HepG2 (cell line): ENCODE results near the gene RASGRP2. TPM values are rescaled to one million over a fixed set of nuclear protein-coding genes. Genes with fewer than 3 reads are reported as not detected.

ENCODE experiments used
- ATAC-seq: fragments of 200-7000 bp; cut with Tn5 transposase; 3 replicates; pipeline ENCODE4 v1.9.1; 2020; ENCODE audit warnings: mild to moderate bottlenecking, moderate library complexity
- BruUV-seq: library from RNA; stranded (reverse); fragments of 400-500 nt; replicated peaks from 2 replicates; lab custom pipeline; 2021; lab: Mats Ljungman, UMichigan
- CTCF ChIA-PET: fragments of 300-600 bp; formaldehyde crosslinking; extraction: SDS; loops from one replicate; lab custom pipeline; 2021; ENCODE audit warnings: low total read pairs, inconsistent platforms, low intra/inter-chr PET ratio; lab: Yijun Ruan, JAX
- POLR2A ChIA-PET: fragments of 350-600 bp; sonication (Branson Sonifier 250); formaldehyde crosslinking; loops from one replicate; lab custom pipeline; 2020; ENCODE audit warnings: antibody characterized with exemption, inconsistent platforms; lab: Yijun Ruan, JAX
- DNase-seq: peaks from one replicate; pipeline ENCODE4 v3.0.0-alpha.2; 2015; ENCODE audit warnings: low spot score
- FAIRE-seq: peaks from 3 replicates; lab custom pipeline; 2011; peaks lifted over from hg19 to GRCh38; lab: Jason Lieb, UNC
- H2AFZ ChIP-seq: one replicate; pipeline ENCODE4 v1.6.1; 2011; ENCODE audit warnings: low read length, inconsistent platforms
- H3K27ac ChIP-seq: fragments of 300-600 bp; 3 replicates; pipeline ENCODE4 v1.8.0; 2011; ENCODE audit warnings: mixed run types, mild to moderate bottlenecking, mixed read lengths, low read length, inconsistent platforms; ENCODE audit not compliant: insufficient read depth; ENCODE audit errors: extremely low read length
- H3K27me3 ChIP-seq, 2 experiments: fragments of 200-600 bp in 1 of 2; 2 replicates in 1 of 2; 3 replicates in 1 of 2; pipeline versions ENCODE4 v1.6.0 to v1.8.0; 2011; ENCODE audit warnings: low read length in 2 of 2, mild to moderate bottlenecking in 2 of 2, moderate library complexity in 2 of 2, inconsistent platforms in 1 of 2; ENCODE audit not compliant: insufficient read depth in 2 of 2, control insufficient read depth in 1 of 2
- H3K36me3 ChIP-seq, 2 experiments: fragments of 200-600 bp in 1 of 2; replicated peaks in 1 of 2; 2 replicates in 1 of 2; 3 replicates in 1 of 2; pipeline versions ENCODE4 v1.5.1 to v1.8.0; 2011; ENCODE audit warnings: low read length in 2 of 2, inconsistent platforms in 1 of 2; ENCODE audit not compliant: insufficient read depth in 2 of 2, control insufficient read depth in 1 of 2
- H3K4me1 ChIP-seq: 2 replicates; pipeline ENCODE4 v1.5.1; 2012; ENCODE audit warnings: low read length, inconsistent platforms; ENCODE audit not compliant: insufficient read depth
- H3K4me2 ChIP-seq: 2 replicates; pipeline ENCODE4 v1.6.0; 2011; ENCODE audit warnings: low read depth, low read length, inconsistent platforms
- H3K4me3 ChIP-seq, 3 experiments: fragments of 200-600 bp in 1 of 3; sonication (generic), shearing (Covaris generic) in 1 of 3; replicated peaks in 1 of 3; 2 replicates each; pipeline ENCODE4 v1.5.1; 2011 to 2016; ENCODE audit warnings: low read length in 3 of 3, inconsistent platforms in 2 of 3, low read depth in 2 of 3, mild to moderate bottlenecking in 2 of 3, control low read depth in 1 of 3, mixed read lengths in 1 of 3; ENCODE audit not compliant: insufficient read depth in 1 of 3
- H3K79me2 ChIP-seq: one replicate; pipeline ENCODE4 v1.6.1; 2011; ENCODE audit warnings: low read length, inconsistent platforms; ENCODE audit not compliant: insufficient read depth
- H3K9ac ChIP-seq: 2 replicates; pipeline ENCODE4 v1.6.0; 2011; ENCODE audit warnings: mild to moderate bottlenecking, low read depth, low read length, inconsistent platforms; ENCODE audit not compliant: insufficient read depth
- H3K9me3 ChIP-seq: 2 replicates; pipeline ENCODE4 v1.5.1; 2012; ENCODE audit warnings: mild to moderate bottlenecking, low read length
- H4K20me1 ChIP-seq: 2 replicates; pipeline ENCODE4 v1.6.0; 2011; ENCODE audit warnings: inconsistent platforms, mild to moderate bottlenecking, low read length, moderate library complexity; ENCODE audit not compliant: insufficient read depth
- ARID2 ChIP-seq: sonication (generic); formaldehyde crosslinking; IDR thresholded peaks from 2 replicates; pipeline ENCODE4 v1.8.1; 2022; ENCODE audit warnings: mild to moderate bottlenecking, missing genetic modification reagents, borderline replicate concordance
- NR2F2 ChIP-seq: IDR thresholded peaks from 2 replicates; pipeline ENCODE4 v1.6.1; 2012; ENCODE audit warnings: low read depth, inconsistent platforms, borderline replicate concordance
- PCBP1 ChIP-seq: fragments of 200-400 bp; formaldehyde crosslinking; IDR thresholded peaks from 2 replicates; pipeline ENCODE4 v1.6.1; 2017; ENCODE audit warnings: mild to moderate bottlenecking, low read depth, low read length, borderline replicate concordance
- RNF2 ChIP-seq: fragments of 450-650 bp; conservative IDR thresholded peaks from 2 replicates; pipeline ENCODE4 v1.6.1; 2016; ENCODE audit warnings: low read depth
- ZNF180 ChIP-seq: sonication (generic); formaldehyde crosslinking; IDR thresholded peaks from 2 replicates; pipeline ENCODE4 v1.4.0; 2020; ENCODE audit warnings: low read depth, missing genetic modification reagents, borderline replicate concordance
- WGBS: methylation state at CpG from one replicate; pipeline ENCODE4 v1.1.6; 2017; ENCODE audit warnings: low lambda C conversion rate; 5-methylcytosine and 5-hydroxymethylcytosine counted together
- in situ Hi-C: cut with HindIII; loops from 2 replicates; pipeline ENCODE4 v1.10.0; 2017; ENCODE audit warnings: low pct_unique_long_range_greater_than_20kb; ENCODE audit not compliant: extremely low pct_ligation_motif_present
- intact Hi-C: fragments of 100-400 bp; cut with micrococcal nuclease; formaldehyde crosslinking; loops from one replicate; pipeline ENCODE4 v1.10.0; 2022; ENCODE audit not compliant: unreplicated experiment
- polyA plus RNA-seq, 8 experiments: library from polyadenylated mRNA; depleted of rRNA in 3 of 8; stranded (reverse) in 7 of 8; unstranded in 1 of 8; fragments of >200 nt; fragmentation: Illumina TruSeq in 4 of 8; extraction: Trizol in 4 of 8; gene quantifications; 2 replicates each; pipeline versions ENCODE4 v1.2.1 to v1.2.3, GENCODE V29; 2011 to 2016; ENCODE audit warnings: low read depth in 4 of 8, missing spikeins in 1 of 8, mixed read lengths in 1 of 8; ENCODE audit not compliant: insufficient read depth in 1 of 8
- total RNA-seq, 5 experiments: library from RNA; depleted of rRNA; stranded (reverse); fragments of >200 nt; fragmentation: Illumina TruSeq; extraction: Trizol; gene quantifications; 2 replicates each; pipeline ENCODE4 v1.2.3, GENCODE V29; 2016; ENCODE audit warnings: low read depth in 1 of 5
- TF ChIP-seq, protein P1 (sequence below): sonication (generic); formaldehyde crosslinking; IDR thresholded peaks from 2 replicates; pipeline ENCODE4 v1.5.0; 2020; ENCODE audit warnings: missing genetic modification reagents

Gene RASGRP2
- total and polyA plus RNA-seq, 2 of the 13 experiments (the other 11 are each of a cell fraction or from before 2014, with no cell fraction given): 0.61 TPM; not detected in 1

- DNase-seq: no peak
- FAIRE-seq: no peak
- no peaks in the 10 kb centered on the region for H3K79me2 ChIP-seq
- H3K36me3 ChIP-seq: no peaks in the 10 kb centered on the region
- H3K4me1 ChIP-seq: peaks cover 36% of the 10 kb centered on the region
- peaks cover 11 to 54% of the 10 kb centered on the region in 2 experiments for H3K27me3 ChIP-seq
- no TSS peak for BruUV-seq
- no peaks in the 10 kb centered on the region for H3K9me3 ChIP-seq
- H2AFZ ChIP-seq: no peak overlapping the region
- no peak overlapping the region for H3K9ac ChIP-seq
- ChIA-PET POLR2A (interaction anchor here (1.3 to 1.5 kb wide), 2 partner anchors 12 to 32 kb away, joined by 3 to 5 read pairs; partner anchors contain the start of gene SF1), CTCF (no interaction called here)
- no peak overlapping the region for H3K4me2 ChIP-seq
- no peak for ATAC-seq
- intact Hi-C loops: no loop called here
- no peak overlapping the region for H3K27ac ChIP-seq
- TF ChIP-seq ARID2: no peak
- TF ChIP-seq, protein P1, sequence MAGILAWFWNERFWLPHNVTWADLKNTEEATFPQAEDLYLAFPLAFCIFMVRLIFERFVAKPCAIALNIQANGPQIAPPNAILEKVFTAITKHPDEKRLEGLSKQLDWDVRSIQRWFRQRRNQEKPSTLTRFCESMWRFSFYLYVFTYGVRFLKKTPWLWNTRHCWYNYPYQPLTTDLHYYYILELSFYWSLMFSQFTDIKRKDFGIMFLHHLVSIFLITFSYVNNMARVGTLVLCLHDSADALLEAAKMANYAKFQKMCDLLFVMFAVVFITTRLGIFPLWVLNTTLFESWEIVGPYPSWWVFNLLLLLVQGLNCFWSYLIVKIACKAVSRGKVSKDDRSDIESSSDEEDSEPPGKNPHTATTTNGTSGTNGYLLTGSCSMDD (CRISPR knock-in tag): no peak
- TF ChIP-seq RNF2: no peak
- no peak for TF ChIP-seq NR2F2
- 74% methylated on average over 2 of the region's 10 CpGs for WGBS
- no peak overlapping the region for H3K4me3 ChIP-seq
- in situ Hi-C loops: no loop called here
- no peaks in the 10 kb centered on the region for H4K20me1 ChIP-seq
These were observed 2.5 kb upstream of the RASGRP2 start for GRCh38 chr11:64746486-64746885.

- Histone ChIP-seq H3K9ac (no peak overlapping the region), H3K27me3 (peaks cover 13 to 62% of the 10 kb centered on the region in 2 experiments), H3K79me2 (no peaks in the 10 kb centered on the region), H3K27ac (no peak overlapping the region), H3K4me1 (peaks cover 36% of the 10 kb centered on the region), H3K9me3 (no peaks in the 10 kb centered on the region), H3K4me2 (no peak overlapping the region), H3K4me3 (peak overlapping the region in 1 of 3 experiments; percentile 23; a peak in 1 of 6 replicates)
- BruUV-seq: no TSS peak
- POLR2A ChIA-PET: no interaction called here
- DNase-seq: no peak
- no peak for ATAC-seq
- TF ChIP-seq ZNF180 (CRISPR knock-in tag) (no peak), PCBP1 (0 out of 2 replicates have a peak, but pooled peaks have one; percentile 34)
- TF ChIP-seq, all 625 proteins: peak for 1
- CTCF ChIA-PET: no interaction called here
- H2AFZ ChIP-seq: no peak overlapping the region
- WGBS: 50% methylated on average over 31 of the region's 52 CpGs
- H4K20me1 ChIP-seq: 0 out of 2 replicates have a peak, but pooled peaks cover 2% of the 10 kb centered on the region
- in situ Hi-C loops: no loop called here
- no peak for FAIRE-seq
- intact Hi-C loops: no loop called here
- H3K36me3 ChIP-seq: no peaks in the 10 kb centered on the region
These were observed 1.8 kb upstream of the RASGRP2 start for GRCh38 chr11:64745521-64746328.
